BE2C (cell line): Measurements from ENCODE around the gene DPP10.

ENCODE experiments used
- DNase-seq: peaks from one replicate; pipeline ENCODE4 v3.0.0-alpha.2; 2020
- H3K27me3 ChIP-seq: fragments of 250-450 bp; sonication (Bioruptor Pico); 2 replicates; pipeline ENCODE4 v1.5.1; 2020; ENCODE audit warnings: mild to moderate bottlenecking
- H3K36me3 ChIP-seq: fragments of 250-450 bp; sonication (Bioruptor Pico); 2 replicates; pipeline ENCODE4 v1.5.1; 2020; ENCODE audit warnings: mild to moderate bottlenecking
- H3K4me1 ChIP-seq: fragments of 250-450 bp; sonication (Bioruptor Pico); 2 replicates; pipeline ENCODE4 v1.5.1; 2020
- H3K4me3 ChIP-seq: 2 replicates; pipeline ENCODE4 v1.5.1; 2011; ENCODE audit warnings: low read depth, low read length
- H3K9me3 ChIP-seq: fragments of 250-450 bp; sonication (Bioruptor Pico); 2 replicates; pipeline ENCODE4 v1.5.1; 2020
- CTCF ChIP-seq: IDR thresholded peaks from 2 replicates; pipeline ENCODE4 v1.5.1; 2012; ENCODE audit warnings: mild to moderate bottlenecking, low read depth, low read length

Gene DPP10

GRCh38 chr2:114762376-114762775 is 319.9 kb downstream of the DPP10 start:
- Histone ChIP-seq H3K27me3 (no peaks in the 10 kb centered on the region), H3K9me3 (no peaks in the 10 kb centered on the region), H3K4me1 (no peaks in the 10 kb centered on the region), H3K4me3 (no peak overlapping the region), H3K36me3 (no peaks in the 10 kb centered on the region)
- DNase-seq = no peak
- TF ChIP-seq CTCF = no peak

- no peak for DNase-seq
- no peaks in the 10 kb centered on the region for H3K36me3 ChIP-seq
- H3K27me3 ChIP-seq = no peaks in the 10 kb centered on the region
- H3K4me1 ChIP-seq = no peaks in the 10 kb centered on the region
- TF ChIP-seq CTCF = no peak
- H3K9me3 ChIP-seq = no peaks in the 10 kb centered on the region
- no peak overlapping the region for H3K4me3 ChIP-seq
Observed at GRCh38 chr2:114762986-114763385, 320.5 kb downstream of the DPP10 start.

- no peak for TF ChIP-seq CTCF
- H3K36me3 ChIP-seq = no peaks in the 10 kb centered on the region
- H3K4me1 ChIP-seq = no peaks in the 10 kb centered on the region
- H3K27me3 ChIP-seq = no peaks in the 10 kb centered on the region
- no peak overlapping the region for H3K4me3 ChIP-seq
- no peaks in the 10 kb centered on the region for H3K9me3 ChIP-seq
- DNase-seq = no peak
Observed at GRCh38 chr2:114769110-114769509, 326.7 kb downstream of the DPP10 start.

- H3K27me3 ChIP-seq = no peaks in the 10 kb centered on the region
- no peak overlapping the region for H3K4me3 ChIP-seq
- DNase-seq = no peak
- H3K4me1 ChIP-seq = no peaks in the 10 kb centered on the region
- TF ChIP-seq CTCF = no peak
- H3K9me3 ChIP-seq = no peaks in the 10 kb centered on the region
- no peaks in the 10 kb centered on the region for H3K36me3 ChIP-seq
Observed at GRCh38 chr2:114769991-114770390, 327.6 kb downstream of the DPP10 start.

- no peak overlapping the region for H3K4me3 ChIP-seq
- no peaks in the 10 kb centered on the region for H3K27me3 ChIP-seq
- DNase-seq = no peak
- H3K9me3 ChIP-seq = no peaks in the 10 kb centered on the region
- H3K36me3 ChIP-seq = no peaks in the 10 kb centered on the region
- TF ChIP-seq CTCF = no peak
- H3K4me1 ChIP-seq = no peaks in the 10 kb centered on the region
Observed at GRCh38 chr2:114784046-114784445, 341.6 kb downstream of the DPP10 start.

- DNase-seq = no peak
- H3K9me3 ChIP-seq = no peaks in the 10 kb centered on the region
- H3K27me3 ChIP-seq = no peaks in the 10 kb centered on the region
- H3K4me3 ChIP-seq = no peak overlapping the region
- no peaks in the 10 kb centered on the region for H3K36me3 ChIP-seq
- TF ChIP-seq CTCF = no peak
- H3K4me1 ChIP-seq = no peaks in the 10 kb centered on the region
Observed at GRCh38 chr2:114784890-114785583, 342.6 kb downstream of the DPP10 start.
